Lung microvascular endothelial cell (primary cell): ENCODE results near the gene NCAPH2. TPM values are rescaled to one million over a fixed set of nuclear protein-coding genes. Genes with fewer than 3 reads are reported as not detected.

ENCODE experiments used
- DNase-seq, 2 donors: peaks; one replicate each; pipeline versions ENCODE4 v3.0.0 to v3.0.0-alpha.2; 2010; ENCODE audit warnings: low read depth in 2 of 2
- total RNA-seq: library from RNA; depleted of rRNA; stranded (reverse); fragments of >200 nt; gene quantifications from 2 replicates; pipeline ENCODE4 v1.2.1, GENCODE V29; 2014

The NCAPH2 gene
- total RNA-seq = 14.5 and 17.0 TPM in 2 replicates

- DNase-seq = peak; percentile 98 to 99
Observed at GRCh38 chr22:50507991-50508884, at the start of gene NCAPH2. NCAPH2 (plus strand) TSS chr22:50508224; CDS start chr22:50508338, 114 bp downstream.

GRCh38 chr22:50459016-50459415 is 49.0 kb upstream of the NCAPH2 start:
- no peak for DNase-seq

DNA sequence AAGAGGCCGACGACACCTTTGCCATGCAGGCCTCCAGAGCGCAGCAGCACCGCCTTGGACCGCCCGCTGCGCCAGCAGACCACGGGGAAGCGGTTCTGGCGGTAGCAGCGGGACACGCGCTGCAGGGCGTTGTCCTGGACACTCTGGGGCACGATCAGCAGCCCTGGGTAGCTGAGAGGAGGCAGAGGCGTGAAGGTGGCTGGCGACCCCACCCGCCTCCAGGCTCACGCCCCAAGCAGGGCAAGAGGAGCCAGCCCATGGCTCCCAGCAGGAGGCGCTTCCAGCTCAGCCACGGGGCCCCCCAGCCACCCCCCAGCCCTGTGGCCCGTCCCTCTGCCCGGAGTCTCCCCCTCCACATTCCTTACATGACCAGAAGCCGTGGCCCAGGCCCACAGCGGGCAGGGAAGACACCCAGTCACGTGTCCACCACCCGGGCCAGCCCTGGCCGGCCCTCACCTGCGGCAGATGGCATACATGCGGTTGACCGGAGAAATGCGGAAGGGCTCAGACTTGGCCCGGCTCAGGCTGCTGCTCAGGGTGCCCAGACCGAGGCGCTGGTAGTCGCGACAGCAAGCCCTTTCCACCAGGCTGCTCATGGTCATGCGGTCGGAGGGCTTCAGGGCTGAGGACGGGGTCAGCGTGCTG is 48.4 kb upstream of the NCAPH2 start:
- no peak for DNase-seq

DNA sequence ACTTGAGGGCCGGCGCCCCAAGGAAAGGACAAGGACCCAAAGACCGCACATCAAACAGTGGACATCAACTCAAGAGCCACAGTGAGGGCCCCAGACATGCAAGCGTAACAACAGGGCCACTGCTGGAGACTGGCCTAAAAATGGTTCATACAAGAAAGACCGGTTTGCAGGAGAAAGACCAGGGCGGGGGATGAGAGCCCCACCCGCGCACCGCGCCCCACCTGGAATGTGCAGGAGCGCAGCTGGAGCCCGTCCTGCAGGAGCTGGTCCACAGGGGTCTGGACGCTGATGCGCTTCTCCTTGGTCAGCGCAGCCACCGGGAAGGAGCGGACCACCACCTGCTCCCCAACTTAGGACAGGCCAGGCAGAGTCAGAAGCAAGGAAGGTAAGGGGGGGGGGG is 47.1 kb upstream of the NCAPH2 start:
- no peak for DNase-seq

- DNase-seq = no peak
Observed at GRCh38 chr22:50461536-50461935, 46.5 kb upstream of the NCAPH2 start.

DNA sequence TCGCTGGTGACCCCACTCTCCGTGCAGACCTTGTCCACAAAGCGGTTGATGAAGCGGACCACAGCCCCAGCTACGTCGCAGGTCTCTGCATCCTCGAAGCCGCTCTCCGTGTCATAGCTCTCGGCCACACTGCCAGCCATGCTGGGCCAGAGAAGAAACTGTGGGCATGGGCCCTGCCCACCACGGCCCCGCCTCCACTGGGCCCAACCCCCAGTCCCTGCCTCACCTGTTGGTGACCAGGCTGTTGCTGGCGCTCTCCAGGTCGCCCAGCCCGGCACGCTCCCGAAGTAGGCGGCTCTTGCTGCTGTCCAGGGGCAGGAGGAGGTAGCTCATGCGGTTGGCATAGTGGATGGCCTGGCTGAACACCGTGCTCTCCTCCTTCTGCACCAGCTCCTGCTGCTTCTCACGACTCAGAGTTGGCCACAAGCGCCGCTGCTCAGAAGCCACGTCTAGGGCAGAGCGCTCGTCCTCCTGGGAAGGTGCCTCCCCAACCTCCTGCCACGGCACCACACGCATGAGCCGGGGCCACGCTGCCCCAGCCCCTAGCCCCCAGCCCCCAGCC is 46.0 kb upstream of the NCAPH2 start:
- DNase-seq = no peak

GRCh38 chr22:50463188-50463900 is 44.7 kb upstream of the NCAPH2 start:
- no peak for DNase-seq

GRCh38 chr22:50464451-50464850 is 43.6 kb upstream of the NCAPH2 start:
- no peak for DNase-seq

- no peak for DNase-seq
Observed at GRCh38 chr22:50465066-50465930, 42.7 kb upstream of the NCAPH2 start.

DNA sequence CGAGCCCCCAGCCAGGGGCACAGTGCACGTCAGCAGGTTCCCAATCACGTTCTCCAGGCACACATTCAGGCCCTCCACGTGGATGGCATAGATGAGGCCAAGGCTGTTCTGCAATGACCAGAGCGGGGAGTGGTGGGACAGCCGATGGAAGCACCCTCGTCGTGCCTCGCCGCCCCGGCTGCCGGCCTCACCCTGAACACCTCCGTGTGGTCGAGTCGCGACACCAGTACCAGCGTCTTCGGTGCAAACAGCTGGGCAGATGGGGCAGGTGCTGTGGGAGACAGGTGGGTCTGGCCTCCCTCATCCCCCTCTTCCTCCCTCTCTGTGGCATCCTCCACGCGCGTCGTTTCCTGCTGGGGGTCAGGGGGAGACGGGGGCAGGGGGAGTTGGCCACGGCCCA is 40.7 kb upstream of the NCAPH2 start:
- DNase-seq = no peak

DNA sequence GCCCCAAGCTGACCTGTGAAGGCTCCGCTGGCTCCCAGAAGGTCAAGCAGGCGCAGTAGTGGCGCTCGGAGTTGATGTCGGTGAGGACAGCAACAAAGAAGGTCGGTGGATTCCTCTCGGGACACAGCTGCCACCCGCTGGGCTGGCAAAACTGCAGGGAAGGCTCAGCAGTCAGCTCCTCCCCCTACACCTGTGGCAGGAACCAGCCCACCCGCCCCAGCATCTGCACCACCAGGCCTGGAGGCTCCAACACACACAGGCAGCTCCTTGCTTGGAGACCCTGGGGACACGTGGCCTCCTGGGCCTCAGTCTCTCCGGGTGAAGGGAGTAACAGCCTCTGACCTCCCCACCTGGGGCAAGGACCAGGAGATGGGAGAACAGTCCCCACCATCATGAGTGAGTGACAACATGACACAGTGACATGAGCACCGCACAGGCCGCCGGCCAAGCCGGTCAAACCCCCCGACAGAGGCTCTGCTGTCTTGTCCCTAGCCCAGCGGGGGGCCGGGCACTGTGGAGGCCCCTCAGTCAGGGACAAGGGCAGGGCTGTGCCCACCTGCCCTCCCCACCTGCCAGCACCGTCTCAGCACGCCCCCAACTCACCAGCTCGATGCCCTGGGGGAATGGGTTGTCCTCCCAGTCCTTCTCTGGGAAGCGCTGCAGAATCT is 40.1 kb upstream of the NCAPH2 start:
- no peak for DNase-seq

DNA sequence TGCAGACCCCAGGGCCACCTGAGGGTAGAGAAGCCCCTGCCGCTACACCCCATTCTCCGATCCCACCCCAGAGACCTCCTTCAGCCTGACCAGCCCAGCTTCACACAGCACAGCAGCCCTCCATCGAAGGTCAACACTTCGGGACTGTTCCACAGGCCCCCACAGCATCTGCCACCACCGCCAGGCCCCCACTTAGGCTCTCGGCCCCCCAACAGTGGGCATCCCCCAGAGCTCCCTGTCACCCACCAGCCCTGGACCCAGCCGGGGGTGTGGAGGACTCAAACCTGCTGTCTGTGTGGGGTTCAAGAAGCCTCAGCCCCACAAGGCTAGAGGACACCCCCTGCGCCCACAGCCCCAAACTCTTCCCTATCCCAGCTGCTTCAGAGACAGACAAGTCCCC is 39.4 kb upstream of the NCAPH2 start:
- no peak for DNase-seq

GRCh38 chr22:50469377-50470305 is 38.4 kb upstream of the NCAPH2 start:
- peak in 1 of 2 donors; percentile 50 for DNase-seq

DNA sequence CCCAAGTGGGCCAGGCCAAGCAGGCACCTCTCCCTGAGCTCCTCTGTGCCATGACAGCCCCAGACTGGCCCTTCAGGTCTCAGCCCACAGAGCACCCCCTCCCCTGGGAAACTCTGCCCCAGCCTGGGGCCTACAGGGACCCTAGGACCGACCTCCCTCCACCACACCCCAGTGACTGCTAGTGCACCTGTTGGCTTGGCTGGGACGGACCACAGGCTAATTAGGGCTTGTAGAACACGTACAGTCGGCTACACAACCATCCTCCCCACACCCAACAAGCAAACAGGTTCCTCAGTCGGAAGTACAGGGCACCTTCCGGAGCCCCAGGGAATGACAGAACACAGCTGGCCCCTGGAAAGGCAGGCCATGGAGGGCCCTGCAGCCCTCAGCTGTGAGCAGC is 37.5 kb upstream of the NCAPH2 start:
- no peak for DNase-seq

DNA sequence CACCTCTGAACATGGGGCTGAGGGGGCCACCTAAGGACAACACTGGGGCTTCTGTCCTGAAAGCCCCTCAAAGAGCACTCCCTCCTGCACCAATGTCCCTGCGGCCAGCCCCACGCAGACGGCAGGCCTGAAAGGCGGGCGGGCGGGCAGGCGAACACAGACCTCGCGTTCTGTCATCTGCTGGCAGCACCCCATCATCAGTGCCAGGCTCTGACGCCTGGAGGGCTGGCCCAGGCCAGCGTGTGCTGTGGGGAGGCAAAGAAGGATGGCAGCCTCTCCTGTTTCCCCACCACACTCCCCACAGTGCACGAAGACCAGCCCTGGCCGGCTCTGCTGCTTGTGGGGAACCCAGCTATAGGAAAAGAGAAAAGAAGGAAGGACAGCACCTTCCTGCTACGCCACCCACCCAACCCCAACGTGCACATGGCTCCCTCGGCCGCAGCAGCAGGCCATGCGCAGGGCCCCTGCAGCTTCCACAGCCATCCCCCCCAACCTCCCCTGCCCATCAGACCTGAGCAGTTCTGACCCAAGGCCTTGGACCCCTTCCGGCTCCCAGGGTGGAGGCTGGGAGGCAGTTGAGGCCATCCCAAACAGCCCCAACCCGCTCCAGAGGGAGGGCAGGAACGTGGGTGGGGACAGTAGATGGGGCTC is 36.7 kb upstream of the NCAPH2 start:
- DNase-seq = no peak

DNA sequence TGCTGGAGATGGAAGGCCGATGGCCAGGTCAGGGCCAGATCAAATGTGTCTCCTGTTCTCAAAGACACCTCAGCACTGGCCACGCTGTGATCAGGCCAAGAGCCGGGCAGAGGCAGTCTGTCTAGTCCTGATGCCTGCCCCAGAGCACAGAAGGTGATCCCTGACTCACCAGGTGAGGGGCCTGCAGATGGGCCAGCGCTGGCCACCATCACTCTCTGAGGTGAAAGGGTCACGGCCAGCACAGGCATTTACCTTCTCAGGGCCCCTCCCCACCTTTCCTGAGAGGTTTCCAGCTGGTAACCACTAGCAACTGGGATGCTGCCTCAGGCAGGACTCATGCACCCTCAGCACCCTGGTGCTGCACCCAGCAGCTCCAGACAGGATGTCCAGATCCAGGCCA is 36.1 kb upstream of the NCAPH2 start:
- no peak for DNase-seq

DNA sequence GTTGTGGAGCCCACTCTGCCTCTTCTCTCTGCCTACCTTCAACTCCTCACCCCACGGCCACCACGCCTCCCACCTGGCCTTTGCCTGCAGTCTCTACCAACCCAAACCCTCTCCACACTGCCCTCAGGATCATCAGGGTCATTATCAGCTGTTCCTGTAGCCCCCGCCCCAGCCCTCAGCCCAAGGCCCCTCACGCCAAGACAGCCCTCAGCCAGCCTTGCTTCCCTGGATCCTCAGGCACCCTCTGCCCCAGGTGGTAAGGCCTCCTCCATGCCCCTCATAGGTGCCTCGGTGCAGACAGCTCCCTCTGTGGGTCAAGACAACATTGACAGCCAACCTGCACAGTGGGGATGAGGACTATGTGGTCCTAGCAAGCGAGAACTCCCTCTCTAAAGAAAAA is 34.9 kb upstream of the NCAPH2 start:
- peak; percentile 20 to 24 for DNase-seq

GRCh38 chr22:50473855-50474671 is 34.0 kb upstream of the NCAPH2 start:
- peak; percentile 45 to 66 for DNase-seq
